Subcutaneous adipose tissue (tissue), 4 donors: ENCODE results near the gene PKN2. TPM values are rescaled to one million over a fixed set of nuclear protein-coding genes. Genes with fewer than 3 reads are reported as not detected.

Source experiments
- CTCF ChIP-seq: fragments of 450-650 bp; IDR thresholded peaks from one replicate; pipeline ENCODE4 v1.5.1; 2016; ENCODE audit warnings: low read depth, mild to moderate bottlenecking, control low read depth, antibody characterized with exemption, moderate library complexity
- total RNA-seq, 4 donors: library from RNA; depleted of rRNA; stranded (reverse); fragments of >200 nt; gene quantifications; one replicate each; pipeline ENCODE4 v1.1.0, GENCODE V29; 2016

PKN2 gene
- 10 to 100 TPM; 47.3 to 89.2 (median 58.2) TPM for total RNA-seq

- no peak for TF ChIP-seq CTCF
Measured at GRCh38 chr1:88683541-88684481, at the start of gene PKN2. Gene PKN2, plus strand, starts transcription at chr1:88684273. Its CDS starts 308 bp downstream, at chr1:88684581.

- no peak for TF ChIP-seq CTCF
Measured at GRCh38 chr1:88634538-88634937, 49.5 kb upstream of the PKN2 start.

- TF ChIP-seq CTCF = no peak
Measured at GRCh38 chr1:88640060-88640459, 44.0 kb upstream of the PKN2 start.

- no peak for TF ChIP-seq CTCF
Measured at GRCh38 chr1:88645886-88646285, 38.2 kb upstream of the PKN2 start.

- no peak for TF ChIP-seq CTCF
Measured at GRCh38 chr1:88646476-88647248, 37.4 kb upstream of the PKN2 start.

GRCh38 chr1:88647249-88647645 is 36.8 kb upstream of the PKN2 start:
- TF ChIP-seq CTCF = no peak

- no peak for TF ChIP-seq CTCF
Measured at GRCh38 chr1:88647749-88648415, 36.2 kb upstream of the PKN2 start.
